ENCODE data around the gene KCNN4.

DNA sequence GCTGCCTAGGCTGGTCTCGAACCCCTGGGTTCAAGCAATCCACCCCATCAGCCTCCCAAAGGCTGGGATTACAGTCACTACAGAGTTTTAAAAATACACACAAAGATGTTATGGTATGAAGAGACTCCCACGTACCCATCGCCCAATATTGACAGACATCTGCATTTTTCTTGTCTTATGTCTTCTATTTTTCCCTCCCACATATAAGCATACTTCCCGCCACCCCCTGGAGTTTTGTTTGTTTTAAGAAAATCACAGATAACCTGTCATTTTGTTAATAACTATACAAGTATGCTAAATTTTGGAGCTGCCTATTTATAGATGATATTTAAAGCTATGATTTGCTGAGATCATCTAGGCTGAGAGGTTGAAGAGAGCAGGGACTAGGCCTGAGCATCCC is 19.8 kb downstream of the KCNN4 start:
- TF ChIP-seq, protein P1, sequence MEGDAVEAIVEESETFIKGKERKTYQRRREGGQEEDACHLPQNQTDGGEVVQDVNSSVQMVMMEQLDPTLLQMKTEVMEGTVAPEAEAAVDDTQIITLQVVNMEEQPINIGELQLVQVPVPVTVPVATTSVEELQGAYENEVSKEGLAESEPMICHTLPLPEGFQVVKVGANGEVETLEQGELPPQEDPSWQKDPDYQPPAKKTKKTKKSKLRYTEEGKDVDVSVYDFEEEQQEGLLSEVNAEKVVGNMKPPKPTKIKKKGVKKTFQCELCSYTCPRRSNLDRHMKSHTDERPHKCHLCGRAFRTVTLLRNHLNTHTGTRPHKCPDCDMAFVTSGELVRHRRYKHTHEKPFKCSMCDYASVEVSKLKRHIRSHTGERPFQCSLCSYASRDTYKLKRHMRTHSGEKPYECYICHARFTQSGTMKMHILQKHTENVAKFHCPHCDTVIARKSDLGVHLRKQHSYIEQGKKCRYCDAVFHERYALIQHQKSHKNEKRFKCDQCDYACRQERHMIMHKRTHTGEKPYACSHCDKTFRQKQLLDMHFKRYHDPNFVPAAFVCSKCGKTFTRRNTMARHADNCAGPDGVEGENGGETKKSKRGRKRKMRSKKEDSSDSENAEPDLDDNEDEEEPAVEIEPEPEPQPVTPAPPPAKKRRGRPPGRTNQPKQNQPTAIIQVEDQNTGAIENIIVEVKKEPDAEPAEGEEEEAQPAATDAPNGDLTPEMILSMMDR (conservative IDR thresholded peaks at IDR 0.05; ENCODE audit: low read length): no peak
- TF ChIP-seq EZH2phosphoT487 (IDR thresholded peaks at IDR 0.05; ENCODE audit: borderline replicate concordance, low read depth, low read length): no peak
